ENCODE results near the gene RXRA.

Gene RXRA

GRCh38 chr9:134474055-134474370 is 147.8 kb downstream of the RXRA start:
- DNase-seq (ENCODE audit: low read depth), result no peak

- DNase-seq (ENCODE audit: low read depth), result no peak
Observed at GRCh38 chr9:134475011-134475790, 148.9 kb downstream of the RXRA start.

GRCh38 chr9:134476272-134476941 is 150.2 kb downstream of the RXRA start:
- DNase-seq (ENCODE audit: low read depth), result no peak

GRCh38 chr9:134476942-134477335 is 150.7 kb downstream of the RXRA start:
- no peak for DNase-seq (ENCODE audit: low read depth)

GRCh38 chr9:134477342-134477925 is 151.2 kb downstream of the RXRA start:
- no peak for DNase-seq (ENCODE audit: low read depth)

- no peak for DNase-seq (ENCODE audit: low read depth)
Observed at GRCh38 chr9:134477927-134478326, 151.7 kb downstream of the RXRA start.

- DNase-seq (ENCODE audit: low read depth), result no peak
Observed at GRCh38 chr9:134481762-134482161, 155.5 kb downstream of the RXRA start.

- no peak for DNase-seq (ENCODE audit: low read depth)
Observed at GRCh38 chr9:134482226-134482625, 156.0 kb downstream of the RXRA start.

GRCh38 chr9:134483361-134484184 is 157.3 kb downstream of the RXRA start:
- no peak for DNase-seq (ENCODE audit: low read depth)

GRCh38 chr9:134484479-134484878 is 158.2 kb downstream of the RXRA start:
- DNase-seq (ENCODE audit: low read depth), result no peak

- DNase-seq (ENCODE audit: low read depth), result no peak
Observed at GRCh38 chr9:134485653-134486052, 159.4 kb downstream of the RXRA start.

- DNase-seq (ENCODE audit: low read depth), result no peak
Observed at GRCh38 chr9:134486143-134486591, 159.9 kb downstream of the RXRA start.

- no peak for DNase-seq (ENCODE audit: low read depth)
Observed at GRCh38 chr9:134486596-134486995, 160.3 kb downstream of the RXRA start.
